Stimulated activated CD8-positive, alpha-beta memory T cell treated with anti-CD3 and anti-CD28 coated beads, Interleukin-4, amount 100 ng/mL, for 1 hour (primary cell): ENCODE results near the gene ATE1.
"Not testable (repeated sequence)": the region's sequence is repeated elsewhere in the genome, so short reads cannot be mapped to it uniquely, and the experiment has no call there.

Source experiments
- DNase-seq, 2 donors: peaks; one replicate each; pipeline ENCODE4 v3.0.0-alpha.2; 2020; ENCODE audit warnings: low read depth in 2 of 2, low spot score in 1 of 2

Gene ATE1

GRCh38 chr10:121930268-121931085 is 2.6 kb upstream of the ATE1 start:
- not testable (repeated sequence) for DNase-seq

DNA sequence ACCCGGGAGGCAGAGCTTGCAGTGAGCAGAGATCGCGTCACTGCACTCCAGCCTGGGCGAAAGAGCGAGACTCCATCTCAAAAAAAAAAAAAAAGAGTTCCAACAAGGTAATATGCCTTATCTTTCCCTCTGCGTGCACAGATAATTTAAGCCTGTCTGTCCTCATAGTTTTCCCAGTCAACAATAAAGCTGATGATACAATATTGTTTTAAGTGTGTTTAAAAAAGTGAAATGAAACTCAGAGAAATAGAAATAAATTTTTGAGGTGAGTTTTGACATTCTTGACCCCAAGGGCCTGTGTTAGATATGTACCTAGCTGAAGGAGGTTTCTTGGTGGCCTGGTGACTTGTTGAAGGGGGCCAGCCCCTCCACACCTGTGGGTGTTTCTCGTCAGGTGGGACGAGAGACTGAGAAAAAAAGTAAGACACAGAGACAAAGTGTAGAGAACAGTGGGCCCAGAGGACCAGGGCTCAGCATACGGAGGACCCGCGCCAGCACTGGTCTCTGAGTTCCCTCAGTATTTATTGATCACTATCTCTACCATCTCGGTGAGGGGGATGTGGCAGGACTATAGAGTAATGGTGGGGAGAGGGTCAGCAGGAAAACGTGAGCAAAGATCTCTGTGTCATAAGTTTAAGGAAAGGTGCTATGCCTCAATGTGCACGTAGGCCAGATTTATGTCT is 1.9 kb upstream of the ATE1 start:
- not testable (repeated sequence) for DNase-seq

GRCh38 chr10:121928528-121928884 is 675 bp upstream of the ATE1 start:
- DNase-seq, result no peak

GRCh38 chr10:121927318-121927840 is 452 bp downstream of the ATE1 start:
- DNase-seq, result peak in 1 of 2 donors; percentile 1

- DNase-seq, result no peak
Observed at GRCh38 chr10:121926671-121927317, 1.0 kb downstream of the ATE1 start.

DNA sequence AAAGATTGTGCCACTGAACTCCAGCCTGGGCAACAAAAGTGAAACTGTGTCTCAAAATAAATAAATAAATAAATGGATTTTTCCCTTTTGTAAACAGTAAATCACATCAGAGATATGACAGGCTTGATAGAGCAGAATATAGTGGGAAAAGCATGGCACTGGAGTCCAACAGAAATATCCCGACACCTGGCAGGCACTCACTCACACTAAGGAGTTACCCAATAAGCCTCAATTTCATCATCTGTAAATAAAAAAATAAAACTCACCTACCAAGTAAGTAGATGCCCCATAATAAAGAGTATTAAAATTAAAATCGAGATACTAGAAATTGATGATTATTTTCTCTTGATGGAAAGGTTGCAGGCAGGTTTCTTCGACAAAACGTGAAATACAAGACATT is 1.7 kb downstream of the ATE1 start:
- no peak for DNase-seq

GRCh38 chr10:121921238-121921931 is 6.4 kb downstream of the ATE1 start:
- no peak for DNase-seq

DNA sequence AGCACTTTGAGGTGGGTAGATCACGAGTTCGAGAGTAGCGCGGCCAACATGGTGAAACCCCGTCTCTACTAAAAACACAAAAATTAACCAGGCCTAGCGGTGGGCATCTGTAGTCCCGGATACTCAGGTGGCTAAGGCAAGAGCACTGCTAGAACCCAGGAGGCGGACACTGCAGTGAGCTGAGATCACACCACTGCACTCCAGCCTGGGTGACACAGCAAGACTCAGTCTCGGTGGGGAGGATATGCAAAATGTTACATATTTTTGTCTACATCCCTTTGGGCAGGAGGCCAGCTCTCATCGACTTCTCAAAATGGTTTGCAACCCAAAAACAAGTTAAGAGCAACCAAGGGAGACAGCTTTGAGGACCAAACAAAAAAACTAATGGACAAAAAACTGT is 8.2 kb downstream of the ATE1 start:
- no peak for DNase-seq

- DNase-seq, result not testable (repeated sequence)
Observed at GRCh38 chr10:121918800-121919199, 9.0 kb downstream of the ATE1 start.

GRCh38 chr10:121914661-121915060 is 13.2 kb downstream of the ATE1 start:
- DNase-seq, result no peak

DNA sequence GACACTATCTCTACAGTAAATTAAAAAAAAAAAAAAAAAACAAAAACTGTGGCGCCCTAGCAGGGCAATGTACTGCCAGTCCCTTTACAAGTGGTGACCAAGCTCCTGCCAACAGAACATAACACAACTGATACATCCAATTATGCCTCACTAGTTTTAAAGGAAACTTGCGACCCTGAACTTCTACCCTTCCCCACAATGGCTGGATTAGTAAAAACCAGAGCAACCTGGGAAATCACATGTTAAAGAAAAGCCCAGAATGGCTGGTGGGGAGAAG is 16.5 kb downstream of the ATE1 start:
- no peak for DNase-seq

DNA sequence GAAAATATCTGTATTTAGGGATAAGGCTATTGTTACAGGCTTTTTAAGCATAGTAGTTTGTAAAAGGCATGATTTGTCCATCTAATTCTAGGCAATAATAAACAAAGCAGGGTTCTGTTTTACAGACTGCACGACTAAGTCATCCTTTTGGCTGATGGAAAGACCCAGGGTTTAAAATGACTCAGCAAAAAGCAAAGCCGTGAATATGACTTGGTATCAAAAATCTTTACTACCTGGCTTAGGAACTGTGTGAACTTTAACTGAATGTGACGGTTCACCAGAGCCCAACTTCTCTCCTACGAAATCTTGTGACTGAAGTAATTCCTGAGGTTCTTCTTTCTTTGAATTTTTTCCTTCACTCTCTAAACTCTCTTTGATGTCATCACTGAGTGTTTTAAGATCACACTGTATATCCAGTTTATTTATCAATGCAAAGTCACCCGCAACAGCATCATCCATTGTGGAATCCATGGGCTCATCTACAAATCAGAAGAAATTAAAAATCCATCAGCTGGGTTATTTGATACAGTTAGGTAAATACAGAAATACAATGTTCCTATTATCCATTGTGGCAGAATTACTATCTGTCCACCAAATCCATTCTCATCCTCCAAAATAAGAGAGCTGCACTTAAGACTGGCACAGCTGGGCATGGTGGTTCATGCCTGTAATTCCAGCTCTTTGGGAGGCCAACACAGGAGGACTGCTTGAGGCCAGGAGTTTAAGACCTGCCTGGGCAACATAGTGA is 17.0 kb downstream of the ATE1 start:
- DNase-seq, result no peak

DNA sequence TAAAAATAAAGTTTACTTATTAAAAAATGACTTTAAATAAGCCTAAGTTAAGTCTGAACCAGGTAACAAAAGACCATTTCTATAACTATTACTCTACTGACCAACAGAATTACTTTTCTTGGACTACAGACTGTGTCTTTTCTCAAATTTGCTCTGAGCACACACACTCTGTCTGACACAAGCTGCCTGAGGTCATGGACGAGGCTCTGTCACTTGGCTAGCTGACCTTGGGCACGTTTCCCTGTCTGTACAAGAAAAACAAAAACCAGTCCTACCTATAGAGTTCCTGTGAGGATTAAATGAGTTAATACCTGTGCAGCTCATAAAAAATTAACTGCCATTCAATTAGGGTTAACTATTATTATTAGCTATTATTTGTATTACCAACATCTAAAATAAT is 22.9 kb downstream of the ATE1 start:
- no peak for DNase-seq

DNA sequence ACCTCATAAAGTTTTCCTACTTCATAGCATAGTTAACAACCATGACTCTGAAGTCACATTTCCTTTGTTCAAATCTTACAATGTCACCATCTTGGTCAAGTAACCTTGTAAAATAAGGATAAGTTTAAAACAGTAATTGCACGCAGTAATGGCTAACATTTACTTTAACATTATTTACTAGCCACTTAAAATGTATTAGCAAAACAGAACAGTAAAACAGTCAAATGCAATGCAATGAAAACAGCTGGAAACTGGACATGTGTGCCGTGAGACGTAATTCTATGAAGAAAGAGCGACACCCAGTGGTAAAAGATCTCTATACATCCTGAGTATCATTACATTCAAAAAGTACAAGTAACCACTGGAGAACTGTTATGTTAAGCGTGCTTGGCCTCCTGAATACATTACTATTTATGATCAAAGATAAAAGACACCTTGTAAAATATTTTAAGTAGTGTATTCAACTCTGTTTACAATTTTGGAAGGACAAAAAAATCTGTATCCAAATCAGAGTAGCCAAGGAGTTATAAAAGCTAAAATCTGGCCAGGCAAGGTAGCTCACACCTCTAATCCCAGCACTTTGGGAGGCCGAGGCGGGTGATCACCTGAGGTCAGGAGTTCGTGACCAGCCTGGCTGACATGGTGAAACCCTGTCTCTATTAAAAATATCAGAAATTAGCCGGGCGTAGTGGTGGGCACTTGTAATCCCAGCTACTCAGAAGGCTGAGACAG is 27.2 kb downstream of the ATE1 start:
- DNase-seq, result no peak

- DNase-seq, result no peak
Observed at GRCh38 chr10:121899727-121900126, 28.1 kb downstream of the ATE1 start.

GRCh38 chr10:121891103-121891502 is 36.7 kb downstream of the ATE1 start:
- no peak for DNase-seq

- no peak for DNase-seq
Observed at GRCh38 chr10:121889212-121889611, 38.6 kb downstream of the ATE1 start.

GRCh38 chr10:121886997-121887622 is 40.7 kb downstream of the ATE1 start:
- peak in 1 of 2 donors; percentile 7 for DNase-seq

DNA sequence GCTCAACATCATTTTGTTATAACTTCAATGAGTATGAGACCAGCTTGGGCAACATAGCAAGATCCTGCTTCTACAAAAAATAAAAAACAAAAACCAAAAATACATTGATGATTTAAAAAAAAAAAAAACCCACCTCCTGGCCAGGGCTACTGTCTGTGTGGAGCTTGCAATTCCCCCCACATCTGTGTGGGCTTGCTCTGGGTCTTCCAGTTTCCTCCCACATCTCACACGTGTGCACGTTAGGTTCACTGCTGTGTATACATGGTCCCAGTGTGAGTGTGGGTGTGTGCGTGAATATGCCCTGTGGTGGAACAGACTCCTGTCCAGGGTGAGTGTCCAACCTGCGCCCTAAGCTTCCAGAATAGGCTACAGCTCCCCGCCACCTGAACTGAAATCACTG is 41.6 kb downstream of the ATE1 start:
- DNase-seq, result no peak

- DNase-seq, result no peak
Observed at GRCh38 chr10:121880895-121881294, 46.9 kb downstream of the ATE1 start.
